Type B pancreatic cell (in vitro differentiated cells): Measurements from ENCODE around the gene C12orf54. TPM values are rescaled to one million over a fixed set of nuclear protein-coding genes. Genes with fewer than 3 reads are reported as not detected.
"Not testable (repeated sequence)": the region's sequence is repeated elsewhere in the genome, so short reads cannot be mapped to it uniquely, and the experiment has no call there.

Experiments used
- DNase-seq: peaks from one replicate; pipeline ENCODE4 v3.0.0; 2021; ENCODE audit warnings: mixed read lengths; ENCODE audit not compliant: unreplicated experiment; ENCODE audit errors: extremely low spot score
- H3K27ac Mint-ChIP-seq: 2 replicates; pipeline ENCODE4 v1.8.0; 2021; ENCODE audit warnings: mild to moderate bottlenecking, mixed read lengths
- H3K27me3 Mint-ChIP-seq: 2 replicates; pipeline ENCODE4 v1.8.0; 2021; ENCODE audit warnings: mixed read lengths
- H3K36me3 Mint-ChIP-seq: 2 replicates; pipeline ENCODE4 v1.8.0; 2021; ENCODE audit warnings: mixed read lengths
- H3K4me1 Mint-ChIP-seq: one replicate; pipeline ENCODE4 v1.8.0; 2021; ENCODE audit warnings: mixed read lengths; ENCODE audit not compliant: unreplicated experiment
- H3K4me3 Mint-ChIP-seq: 2 replicates; pipeline ENCODE4 v1.8.0; 2021; ENCODE audit warnings: mild to moderate bottlenecking, mixed read lengths
- H3K9me3 Mint-ChIP-seq: 2 replicates; pipeline ENCODE4 v1.8.0; 2021; ENCODE audit warnings: mixed read lengths
- CTCF ChIP-seq: fragments of 200-600 bp; sonication (generic); conservative IDR thresholded peaks from 2 replicates; pipeline ENCODE4 v1.5.0; 2021; ENCODE audit warnings: antibody characterized with exemption, mild to moderate bottlenecking
- total RNA-seq: library from RNA; stranded (reverse); gene quantifications from 2 replicates; pipeline ENCODE4 v1.2.1, GENCODE V29; 2021; ENCODE audit warnings: low replicate concordance

Gene C12orf54
- total RNA-seq, 1 donor from 2014 or later, result not detected

- no peak for TF ChIP-seq CTCF
- Mint-ChIP-seq H3K4me1 (no peaks in the 10 kb centered on the region), H3K27me3 (peaks cover 34% of the 10 kb centered on the region), H3K9me3 (no peaks in the 10 kb centered on the region), H3K27ac (no peak overlapping the region), H3K4me3 (no peak overlapping the region), H3K36me3 (no peaks in the 10 kb centered on the region)
- no peak for DNase-seq
These were observed 6.7 kb downstream of the C12orf54 start for GRCh38 chr12:48489012-48489411.

GRCh38 chr12:48489456-48489855 is 7.2 kb downstream of the C12orf54 start:
- peaks cover 34% of the 10 kb centered on the region for H3K27me3 Mint-ChIP-seq
- not testable (repeated sequence) for H3K4me1 Mint-ChIP-seq, DNase-seq, H3K36me3 Mint-ChIP-seq, H3K4me3 Mint-ChIP-seq, H3K9me3 Mint-ChIP-seq, H3K27ac Mint-ChIP-seq

- not testable (repeated sequence) for H3K27ac Mint-ChIP-seq, DNase-seq, H3K4me1 Mint-ChIP-seq, H3K36me3 Mint-ChIP-seq, H3K4me3 Mint-ChIP-seq, H3K9me3 Mint-ChIP-seq
- peaks cover 13% of the 10 kb centered on the region for H3K27me3 Mint-ChIP-seq
These were observed 18.0 kb downstream of the C12orf54 start for GRCh38 chr12:48500281-48500680.

GRCh38 chr12:48506836-48507235 is 24.5 kb downstream of the C12orf54 start:
- not testable (repeated sequence) for H3K27ac Mint-ChIP-seq, H3K4me3 Mint-ChIP-seq, DNase-seq, H3K4me1 Mint-ChIP-seq, H3K9me3 Mint-ChIP-seq, H3K36me3 Mint-ChIP-seq
- peaks cover 20% of the 10 kb centered on the region for H3K27me3 Mint-ChIP-seq

- no peaks in the 10 kb centered on the region for H3K4me1 Mint-ChIP-seq
- no peak overlapping the region for H3K27ac Mint-ChIP-seq
- peaks cover 6% of the 10 kb centered on the region for H3K9me3 Mint-ChIP-seq
- TF ChIP-seq CTCF, result no peak
- H3K36me3 Mint-ChIP-seq, result no peaks in the 10 kb centered on the region
- no peak for DNase-seq
- no peak overlapping the region for H3K4me3 Mint-ChIP-seq
- H3K27me3 Mint-ChIP-seq, result peaks cover 18% of the 10 kb centered on the region
These were observed 26.7 kb downstream of the C12orf54 start for GRCh38 chr12:48508987-48509386.

GRCh38 chr12:48510111-48510510 is 27.8 kb downstream of the C12orf54 start:
- H3K9me3 Mint-ChIP-seq, result peaks cover 10% of the 10 kb centered on the region

GRCh38 chr12:48512855-48513254 is 30.6 kb downstream of the C12orf54 start:
- H3K4me3 Mint-ChIP-seq, result no peak overlapping the region
- no peaks in the 10 kb centered on the region for H3K4me1 Mint-ChIP-seq
- peaks cover 2% of the 10 kb centered on the region for H3K27me3 Mint-ChIP-seq
- peaks cover 4% of the 10 kb centered on the region for H3K9me3 Mint-ChIP-seq
- no peak overlapping the region for H3K27ac Mint-ChIP-seq
- no peak for TF ChIP-seq CTCF
- no peaks in the 10 kb centered on the region for H3K36me3 Mint-ChIP-seq
- no peak for DNase-seq

More at GRCh38 chr12:48510111-48510510, 27.8 kb downstream of the C12orf54 start:
- TF ChIP-seq CTCF, result no peak
- H3K27me3 Mint-ChIP-seq, result peaks cover 17% of the 10 kb centered on the region
- H3K27ac Mint-ChIP-seq, result no peak overlapping the region
- H3K4me3 Mint-ChIP-seq, result no peak overlapping the region
- DNase-seq, result no peak
- no peaks in the 10 kb centered on the region for H3K4me1 Mint-ChIP-seq
- H3K36me3 Mint-ChIP-seq, result no peaks in the 10 kb centered on the region
